GM18517 (cell line): ENCODE measurements around the gene TKT.

Experiments
- ATAC-seq: cut with Tn5 transposase; IDR thresholded peaks from one replicate; pipeline ENCODE4 v1.9.1; 2021; ENCODE audit warnings: mild to moderate bottlenecking, moderate library complexity; ENCODE audit not compliant: unreplicated experiment

TKT gene

DNA sequence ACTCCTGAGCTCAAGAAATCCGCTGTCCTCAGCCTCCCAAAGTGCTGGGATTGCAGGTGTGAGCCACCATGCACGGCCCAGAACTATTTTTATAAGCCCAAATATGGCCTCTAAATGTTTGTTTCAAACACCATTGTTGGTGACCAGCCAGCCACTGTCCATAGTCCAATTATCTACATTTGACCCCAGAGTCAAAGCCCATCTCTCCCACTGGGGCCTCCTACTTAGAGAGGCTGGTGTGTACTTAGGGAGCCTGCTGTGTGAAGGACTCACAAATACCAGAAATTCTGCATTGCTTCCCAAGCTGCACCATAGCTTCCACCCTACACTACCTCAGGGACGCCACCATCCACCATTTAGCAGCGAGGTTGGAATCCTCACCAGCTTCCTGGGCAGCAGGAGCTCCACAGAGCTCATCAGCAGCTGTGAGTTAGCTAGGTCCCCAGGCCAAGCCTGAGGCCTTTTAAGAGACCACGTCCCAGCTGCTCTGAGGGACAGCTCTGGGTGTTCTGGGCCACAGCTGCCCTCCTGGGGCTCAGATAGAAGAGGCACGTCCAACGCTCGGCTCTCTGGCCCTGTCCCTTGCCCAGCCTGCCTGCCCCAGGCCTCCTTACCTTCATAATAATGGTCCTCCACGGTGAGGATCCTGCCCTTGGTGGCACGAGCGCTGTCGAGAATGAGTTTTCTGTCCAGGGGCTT lies 29.5 kb downstream of the TKT start:
- no peak for ATAC-seq

DNA sequence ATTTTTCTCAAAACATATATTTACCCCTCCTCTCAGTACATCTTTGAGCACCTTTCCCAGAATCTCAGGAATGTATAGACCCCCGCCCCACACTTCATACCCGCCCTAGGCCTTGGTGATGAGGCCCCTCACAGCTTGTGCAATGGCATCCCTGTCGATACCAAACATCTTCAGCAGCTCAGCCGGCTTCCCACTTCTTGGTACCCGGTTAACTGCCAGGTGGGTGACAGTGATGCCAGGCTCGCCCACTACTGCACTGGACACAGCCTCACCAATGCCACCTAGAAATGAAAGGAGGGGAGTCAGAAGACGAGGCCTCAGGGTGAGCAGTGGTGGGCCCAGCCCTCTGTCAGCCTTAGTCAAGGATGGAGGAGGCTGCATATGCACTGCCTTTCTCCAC lies 30.2 kb downstream of the TKT start:
- ATAC-seq = no peak

DNA sequence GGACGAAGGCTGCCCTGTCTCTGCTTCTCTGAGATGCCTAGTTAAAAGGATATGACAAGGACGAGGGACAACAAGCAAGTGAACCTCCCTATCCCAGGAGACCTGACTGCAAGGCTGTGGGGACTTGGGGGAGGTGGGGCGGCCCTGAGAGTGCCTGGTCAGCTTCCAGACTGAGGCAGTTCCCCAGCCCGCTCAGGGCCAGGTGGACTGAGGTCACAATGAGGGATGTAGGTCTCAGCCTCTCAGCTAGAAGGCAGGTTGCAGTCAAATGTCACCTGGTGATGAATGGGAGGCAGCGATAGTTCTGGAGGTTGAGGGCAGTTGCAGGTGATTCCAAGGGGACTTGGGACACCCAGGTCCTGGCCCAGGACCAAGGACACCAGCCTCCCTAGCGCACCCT lies 30.6 kb downstream of the TKT start:
- ATAC-seq = no peak

DNA sequence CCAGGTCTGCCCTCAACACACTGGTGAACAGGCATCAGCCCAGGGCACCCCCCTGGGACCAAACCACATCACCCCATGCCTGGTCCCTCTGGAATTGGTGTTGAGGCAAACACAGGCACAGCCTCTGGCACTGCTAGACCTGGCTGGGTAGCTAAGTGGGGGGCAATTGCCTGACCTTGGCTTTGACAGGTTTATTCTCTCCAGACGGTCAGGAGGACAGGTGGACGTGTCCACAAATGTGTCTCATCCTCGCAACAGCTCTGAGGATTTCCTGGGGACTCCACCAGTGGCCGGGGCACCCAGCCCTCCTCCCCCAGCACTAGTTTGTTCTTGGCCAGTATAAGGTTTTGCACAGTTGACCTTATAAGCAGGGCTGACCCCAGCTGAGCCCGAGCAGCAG lies 31.3 kb downstream of the TKT start:
- ATAC-seq = no peak

DNA sequence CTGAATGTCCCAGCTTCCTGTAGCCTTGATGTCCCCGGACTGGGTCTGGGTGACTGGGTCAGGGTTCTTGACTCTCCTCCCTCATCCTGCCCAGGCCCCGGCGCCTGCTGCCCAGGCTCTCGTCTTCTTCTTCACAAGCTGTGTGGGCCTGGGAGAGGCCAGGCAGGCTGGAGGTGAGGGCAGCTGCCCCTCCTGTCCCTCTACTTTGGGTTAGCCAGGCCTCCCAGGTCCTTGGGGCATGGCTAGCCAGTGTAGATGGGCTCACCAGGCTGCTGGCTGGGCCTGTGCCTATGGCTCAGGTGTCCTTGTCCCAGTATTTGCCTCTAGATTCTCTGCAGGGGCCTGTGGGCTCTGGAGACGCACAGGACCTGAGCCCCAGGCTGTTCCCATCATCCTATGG lies 31.8 kb downstream of the TKT start:
- ATAC-seq = no peak

DNA sequence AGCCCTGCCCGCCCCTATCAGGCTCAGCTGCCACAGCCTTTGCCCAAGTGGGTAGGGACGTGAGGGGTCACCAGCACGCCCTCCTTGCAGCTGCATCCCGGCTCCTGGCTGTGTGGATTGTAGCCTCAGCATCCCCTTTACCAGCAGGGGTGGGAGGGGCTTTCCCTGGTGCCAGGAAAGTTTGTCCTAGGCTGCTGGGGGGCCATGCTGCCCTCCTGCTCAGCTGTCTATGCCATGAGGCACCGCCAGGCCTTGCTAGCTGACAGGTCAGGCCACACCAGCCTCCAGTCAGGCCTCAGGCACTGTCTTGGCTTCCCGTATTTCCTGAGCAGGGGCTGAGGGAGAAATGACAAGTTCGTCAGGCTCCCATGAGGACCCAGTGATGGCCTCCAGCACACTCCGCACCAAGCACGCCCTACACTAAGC lies 32.3 kb downstream of the TKT start:
- no peak for ATAC-seq

GRCh38 chr3:53223025-53223424 lies 32.8 kb downstream of the TKT start:
- ATAC-seq = no peak

- no peak for ATAC-seq
Measured at GRCh38 chr3:53222183-53222901, 33.5 kb downstream of the TKT start.

- ATAC-seq = no peak
Measured at GRCh38 chr3:53221827-53222182, 34.0 kb downstream of the TKT start.

- no peak for ATAC-seq
Measured at GRCh38 chr3:53221345-53221744, 34.5 kb downstream of the TKT start.

DNA sequence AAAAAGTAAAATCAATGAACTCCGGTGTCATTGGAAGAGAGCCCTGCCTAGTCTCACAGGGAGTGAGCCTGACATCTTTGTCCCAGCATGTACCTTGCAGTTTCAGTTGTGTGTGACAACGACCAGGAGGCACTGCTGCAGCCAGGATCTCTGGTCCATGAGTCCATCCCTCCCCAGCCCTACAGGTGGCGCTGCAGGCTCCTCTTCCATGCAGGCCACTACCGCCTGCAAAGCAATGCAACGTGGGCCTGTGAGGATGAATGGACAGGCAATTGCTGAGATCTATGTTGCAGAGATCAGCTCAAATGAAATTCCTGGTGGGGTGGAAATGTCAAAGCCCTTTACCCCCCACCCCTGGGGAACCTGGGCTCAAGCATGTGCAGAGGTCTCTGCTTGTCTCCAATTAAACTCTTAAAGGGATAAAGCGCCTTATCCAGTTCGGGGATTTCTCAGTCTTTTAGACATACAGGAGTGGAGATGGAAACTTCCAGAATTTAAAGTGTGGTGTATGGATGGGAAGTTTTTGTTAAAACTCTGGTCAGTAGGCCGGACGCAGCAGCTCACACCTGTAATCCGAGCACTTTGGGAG lies 35.8 kb downstream of the TKT start:
- peak; percentile 73 for ATAC-seq

DNA sequence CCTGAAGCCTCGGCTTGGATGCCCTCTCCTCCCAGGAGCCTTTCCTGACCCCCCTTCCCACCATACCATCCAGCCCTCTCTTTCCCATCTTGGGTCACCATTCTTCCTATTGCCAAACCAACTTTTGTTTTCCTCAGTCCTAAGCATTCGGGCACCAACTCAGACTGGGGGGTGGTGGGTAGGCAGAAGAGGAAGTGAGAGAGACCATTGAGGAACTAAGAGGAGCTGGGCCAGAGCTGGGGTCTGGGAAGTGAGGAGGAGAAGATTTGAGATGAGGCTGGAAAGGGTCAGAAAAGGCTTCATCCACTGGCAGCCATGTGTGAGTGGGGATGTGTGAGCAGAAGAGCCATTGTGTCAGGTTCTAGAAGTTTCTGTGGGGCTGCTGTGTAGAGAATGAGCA lies 37.7 kb downstream of the TKT start:
- ATAC-seq = no peak

DNA sequence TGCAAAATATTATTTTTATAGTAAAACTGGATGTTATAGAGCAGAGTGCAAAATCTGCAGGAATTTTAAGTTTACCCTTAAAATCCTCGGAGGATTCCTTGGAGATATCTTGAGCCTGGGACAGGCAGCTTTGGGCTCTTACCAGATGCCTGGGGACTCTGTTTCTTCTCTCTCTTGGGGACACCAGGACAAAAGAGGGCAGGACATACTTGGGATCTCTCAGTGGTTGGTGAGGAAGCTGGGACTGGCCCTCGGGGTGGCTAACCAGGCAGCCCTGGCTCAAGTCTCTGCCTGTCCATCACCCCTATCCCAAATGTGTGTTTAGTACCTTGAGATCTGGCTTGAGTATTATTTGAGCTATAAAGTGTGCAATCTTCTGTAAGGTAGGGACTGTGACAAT lies 38.6 kb downstream of the TKT start:
- ATAC-seq = no peak

- no peak for ATAC-seq
Measured at GRCh38 chr3:53216723-53217122, 39.1 kb downstream of the TKT start.

GRCh38 chr3:53215816-53216215 lies 40.0 kb downstream of the TKT start:
- ATAC-seq = no peak

GRCh38 chr3:53213276-53213675 lies 42.5 kb downstream of the TKT start:
- ATAC-seq = no peak

DNA sequence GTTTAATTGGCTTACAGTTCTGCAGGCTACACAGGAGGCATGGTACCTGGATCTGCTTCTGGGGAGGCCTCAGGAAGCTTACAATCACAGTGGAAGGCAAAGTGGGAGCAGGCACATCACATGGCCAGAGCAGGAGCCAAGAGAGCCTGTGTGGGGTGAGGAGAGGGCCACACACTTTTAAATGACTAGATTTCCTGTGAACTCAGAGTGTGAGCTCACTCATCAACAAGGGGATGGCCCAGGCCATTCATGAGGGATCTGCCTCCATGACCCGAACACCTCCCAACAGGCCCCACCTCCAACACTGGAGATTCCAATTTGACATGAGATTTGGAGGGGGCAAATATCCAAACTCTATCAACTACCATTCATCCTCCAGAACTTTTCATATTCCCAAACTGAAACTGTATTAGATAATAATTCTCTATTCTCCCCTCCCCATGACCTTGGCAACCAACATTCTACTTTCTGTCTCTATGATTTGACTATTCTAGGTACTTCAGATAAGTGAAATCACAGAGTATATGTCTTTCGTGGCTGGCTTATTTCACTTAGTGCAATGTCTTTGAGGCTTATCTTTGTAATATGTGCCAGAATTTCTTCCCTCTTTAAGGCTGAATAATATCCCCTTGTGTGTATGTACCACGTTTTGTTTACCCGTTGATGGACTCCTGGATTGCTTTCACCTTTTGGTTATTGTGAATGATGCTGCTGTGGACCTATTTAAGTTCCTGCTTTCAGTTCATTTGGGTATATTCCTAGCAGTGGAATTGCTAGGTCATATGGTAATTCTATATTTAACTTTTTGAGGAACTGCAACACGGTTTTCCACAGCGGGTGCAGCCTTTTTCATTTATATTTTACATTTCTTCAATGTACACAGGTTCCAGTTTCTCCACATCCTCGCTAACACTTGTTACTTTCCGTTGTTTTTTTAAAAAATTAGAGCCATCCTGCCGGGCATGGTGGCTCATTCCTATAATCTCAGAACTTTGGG lies 43.8 kb downstream of the TKT start:
- ATAC-seq = no peak

DNA sequence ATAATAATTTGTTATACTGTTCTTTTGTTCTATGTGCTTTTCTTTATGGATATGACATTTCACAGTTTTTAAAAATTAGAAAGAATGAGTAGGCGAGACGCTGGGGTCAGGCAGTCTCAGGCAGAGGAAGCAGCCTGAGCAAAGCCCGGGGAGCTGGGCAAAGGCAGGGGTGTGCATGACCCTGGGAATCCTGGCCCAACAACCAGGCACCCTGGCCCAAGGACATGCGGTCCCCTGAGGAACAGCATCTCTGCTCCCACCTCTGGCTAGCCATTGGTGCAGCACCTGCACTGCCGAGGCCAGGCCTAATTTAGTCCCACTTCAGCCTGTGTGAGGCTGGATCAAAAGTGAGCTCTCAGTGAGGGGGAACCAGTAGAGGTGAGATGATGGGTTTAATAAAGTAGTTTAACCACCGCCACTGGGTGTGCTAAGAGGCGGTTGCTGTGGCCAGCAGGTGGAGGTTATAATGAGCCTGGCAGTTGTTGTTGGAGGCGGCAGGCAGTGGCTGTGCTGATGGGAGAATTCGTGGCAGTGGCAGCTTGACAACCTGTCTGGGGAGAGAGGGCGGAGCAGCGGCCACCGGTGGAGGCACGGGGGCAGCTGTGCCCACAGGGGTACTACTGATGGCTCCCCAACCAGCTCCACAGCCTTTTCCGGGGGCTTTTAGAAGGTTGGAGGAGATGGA lies 53.3 kb downstream of the TKT start:
- ATAC-seq = no peak

GRCh38 chr3:53200501-53201498 lies 55.0 kb downstream of the TKT start:
- ATAC-seq = no peak
